Daoy (cell line): Measurements from ENCODE around the gene EIF6. TPM values are rescaled to one million over a fixed set of nuclear protein-coding genes. Genes with fewer than 3 reads are reported as not detected.
"Not testable (repeated sequence)": the region's sequence is repeated elsewhere in the genome, so short reads cannot be mapped to it uniquely, and the experiment has no call there.

Source experiments
- DNase-seq: peaks from one replicate; pipeline ENCODE4 v3.0.0-alpha.2; 2015; ENCODE audit warnings: low read depth
- total RNA-seq: library from RNA; depleted of rRNA; stranded (reverse); fragments of >200 nt; shearing (Covaris generic); gene quantifications from 2 replicates; pipeline ENCODE4 v1.2.3, GENCODE V29; 2014

The EIF6 gene
- total RNA-seq, 1 experiment from 2014 or later, result 384 TPM

DNA sequence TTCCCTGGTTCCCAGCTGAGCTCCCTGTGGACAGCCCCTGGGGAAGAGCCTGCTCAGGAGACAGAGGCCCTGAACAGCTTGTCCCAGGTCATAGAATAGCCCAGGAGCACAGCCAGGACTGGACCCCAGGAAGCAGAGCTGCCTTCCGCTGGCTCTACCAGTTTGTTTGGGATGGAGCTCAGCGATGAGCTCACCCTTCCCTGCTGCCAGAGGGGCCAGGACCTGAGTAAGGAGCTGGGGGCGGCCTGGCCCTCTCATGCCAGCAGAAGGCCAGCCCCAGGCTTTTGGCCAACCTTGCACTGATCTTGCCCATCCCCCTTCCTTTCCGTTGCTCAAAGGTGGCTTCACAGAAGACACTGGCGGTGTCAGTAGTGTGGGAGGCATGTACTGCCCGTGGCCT is 24.1 kb downstream of the EIF6 start:
- DNase-seq, result no peak

- DNase-seq, result no peak
These were observed 27.2 kb downstream of the EIF6 start for GRCh38 chr20:35257175-35257909.

GRCh38 chr20:35254448-35254999 is 30.0 kb downstream of the EIF6 start:
- DNase-seq, result no peak

DNA sequence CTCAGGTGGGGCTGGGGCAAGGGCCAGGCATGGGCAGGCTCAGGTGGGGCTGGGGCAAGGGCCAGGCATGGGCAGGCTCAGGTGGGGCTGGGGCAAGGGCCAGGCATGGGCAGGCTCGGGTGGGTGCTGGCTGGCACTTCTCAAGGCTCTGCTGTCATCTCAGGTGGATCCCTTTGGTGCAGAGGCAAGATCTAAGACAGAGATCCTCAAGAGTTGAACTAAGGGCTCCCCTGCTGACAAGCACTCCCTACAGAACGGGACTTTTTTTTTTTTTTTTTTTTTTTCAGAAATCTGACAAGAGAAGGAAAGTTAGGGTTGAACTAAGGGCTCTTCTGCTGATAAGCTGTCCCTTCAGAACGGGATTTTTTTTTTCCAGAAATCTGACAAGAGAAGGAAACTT is 31.6 kb downstream of the EIF6 start:
- no peak for DNase-seq

GRCh38 chr20:35252598-35252997 is 32.0 kb downstream of the EIF6 start:
- not testable (repeated sequence) for DNase-seq

DNA sequence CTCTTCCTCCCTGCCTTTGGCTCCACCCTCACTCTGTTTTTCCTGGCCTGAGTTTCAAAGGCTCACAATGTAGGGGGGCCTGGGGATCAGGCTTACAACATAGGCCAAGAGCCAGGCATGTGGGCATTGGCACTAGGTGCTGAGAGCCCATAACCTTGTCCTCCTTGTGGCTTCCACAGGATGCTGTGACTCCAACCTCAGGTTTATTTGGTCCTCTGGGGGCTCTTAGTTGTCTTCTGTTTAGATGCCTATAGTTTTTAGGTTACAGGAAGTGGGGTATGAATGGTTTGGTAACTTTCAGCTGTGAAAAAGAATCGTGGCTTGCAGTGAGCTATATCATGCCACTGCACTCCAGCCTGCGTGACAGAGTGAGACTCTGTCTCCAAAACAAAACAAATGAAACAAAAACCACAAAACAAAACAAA is 32.5 kb downstream of the EIF6 start:
- no peak for DNase-seq

GRCh38 chr20:35251613-35251940 is 33.0 kb downstream of the EIF6 start:
- no peak for DNase-seq

DNA sequence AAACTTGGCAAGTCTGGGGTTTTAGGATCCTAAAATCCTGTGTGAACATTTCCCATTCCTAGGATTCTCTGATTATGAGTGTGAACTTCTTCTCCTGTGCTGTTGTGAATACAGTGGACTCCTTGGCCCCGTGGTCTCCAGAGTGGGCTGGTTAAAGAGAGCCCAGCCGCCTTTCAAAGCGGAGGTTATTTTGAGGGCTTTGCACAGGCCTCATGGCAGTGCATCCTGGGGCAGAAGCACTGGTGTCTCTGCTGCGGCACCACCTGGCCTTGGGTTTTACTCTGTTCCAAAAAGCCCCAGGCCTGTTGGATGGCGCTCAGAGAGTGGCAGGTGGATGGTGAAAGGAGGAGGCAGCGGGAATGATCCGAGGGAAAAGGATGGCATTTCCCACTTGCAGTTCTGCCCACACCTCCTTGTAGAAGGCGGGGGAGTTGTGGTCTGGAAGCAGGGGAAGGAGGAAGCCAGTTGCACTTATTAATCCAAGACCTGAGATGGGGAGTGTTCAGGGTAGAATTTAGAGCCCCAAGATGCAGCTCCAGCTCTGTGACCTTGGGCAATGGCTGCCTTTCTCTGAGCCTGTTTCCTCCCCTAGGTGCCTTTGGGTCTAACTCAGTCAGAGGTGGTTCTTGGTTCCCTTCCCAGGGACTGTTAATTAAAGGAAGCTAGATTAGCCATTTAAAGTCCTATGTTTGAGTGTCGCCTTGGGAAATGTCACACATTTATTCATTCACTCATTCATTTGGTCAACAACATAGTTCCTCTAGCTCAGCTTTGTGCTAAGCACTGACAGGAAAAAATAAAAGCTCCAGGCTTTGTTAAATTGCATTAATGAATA is 35.7 kb downstream of the EIF6 start:
- no peak for DNase-seq

GRCh38 chr20:35246723-35247122 is 37.8 kb downstream of the EIF6 start:
- DNase-seq, result no peak

GRCh38 chr20:35243986-35244385 is 40.6 kb downstream of the EIF6 start:
- DNase-seq, result no peak

GRCh38 chr20:35243317-35243716 is 41.3 kb downstream of the EIF6 start:
- no peak for DNase-seq

GRCh38 chr20:35240811-35241293 is 43.7 kb downstream of the EIF6 start:
- DNase-seq, result no peak

DNA sequence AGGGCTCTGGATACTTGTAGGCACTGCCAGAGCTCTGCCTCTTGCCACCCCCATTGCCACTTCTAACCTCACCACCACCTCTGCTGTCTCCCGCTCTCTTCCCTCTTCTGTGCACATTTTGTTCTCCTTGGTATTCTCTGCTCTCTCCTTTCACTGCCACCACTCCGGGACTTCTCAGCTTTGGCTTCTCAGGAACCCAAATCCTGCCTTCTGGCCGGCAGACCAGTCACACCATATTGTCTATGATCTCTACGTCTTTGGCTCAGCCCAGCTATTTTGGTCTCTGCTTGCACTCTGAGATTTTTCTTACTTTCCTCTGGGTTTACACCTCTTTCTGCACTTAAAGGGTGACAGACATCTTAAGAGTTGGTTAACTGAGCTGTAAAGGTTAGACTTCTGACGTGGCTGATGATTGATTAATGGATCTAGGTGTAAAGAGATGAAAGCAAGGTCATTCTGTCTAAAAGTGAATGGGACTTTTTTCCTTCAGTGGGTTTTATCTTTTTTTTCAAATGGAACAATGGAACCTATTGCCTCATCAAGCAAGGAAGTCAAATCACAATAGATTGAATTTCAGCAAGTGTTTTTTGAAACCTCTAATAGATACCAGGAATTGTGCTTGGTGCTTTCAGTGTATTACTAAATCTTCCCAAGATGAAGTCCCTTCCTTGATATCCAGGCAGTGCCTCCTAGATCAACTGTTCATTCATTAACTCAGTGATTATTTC is 44.3 kb downstream of the EIF6 start:
- DNase-seq, result no peak

DNA sequence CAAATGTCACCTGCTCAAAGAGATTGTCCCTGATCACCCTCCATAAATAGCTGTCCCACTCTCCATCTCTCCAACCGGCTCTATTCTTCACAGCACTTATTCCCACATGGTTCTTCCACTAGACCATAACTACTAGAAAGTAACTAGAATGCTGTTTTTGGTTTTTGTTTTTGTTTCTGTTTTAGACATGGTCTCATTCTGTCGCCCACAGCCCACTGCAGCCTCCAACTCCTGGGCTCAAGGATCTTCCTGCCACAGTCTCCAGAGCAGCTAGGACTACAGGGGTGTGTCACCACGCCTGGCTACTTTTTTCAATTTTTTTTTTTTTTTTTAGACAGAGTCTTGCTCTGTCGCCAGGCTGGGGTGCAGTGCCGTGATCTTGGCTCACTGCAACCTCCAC is 45.8 kb downstream of the EIF6 start:
- no peak for DNase-seq

DNA sequence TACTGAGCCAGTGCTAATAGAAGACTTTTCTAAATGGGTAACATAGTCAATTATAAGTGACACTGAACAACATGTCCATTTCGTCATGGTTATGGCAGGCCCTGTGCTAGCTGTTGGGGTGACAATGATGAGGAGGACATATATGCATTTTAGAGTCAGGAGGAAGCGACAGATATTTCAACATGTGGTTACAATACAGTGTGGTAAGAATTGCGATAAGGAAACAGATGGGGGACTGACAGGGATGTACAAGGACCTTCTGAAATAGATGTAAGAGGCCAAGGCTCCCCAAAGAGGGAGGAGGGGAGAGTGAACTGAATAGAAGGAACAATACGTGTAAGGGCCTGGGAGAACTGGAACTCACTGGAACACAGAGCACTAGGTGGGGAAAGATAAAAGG is 46.4 kb downstream of the EIF6 start:
- DNase-seq, result no peak

- DNase-seq, result no peak
These were observed 47.1 kb downstream of the EIF6 start for GRCh38 chr20:35237486-35237885.

- no peak for DNase-seq
These were observed 48.7 kb downstream of the EIF6 start for GRCh38 chr20:35235881-35236280.

GRCh38 chr20:35232575-35232974 is 52.0 kb downstream of the EIF6 start:
- peak; percentile 31 for DNase-seq
